HEK293T (cell line): ENCODE measurements around the gene PRDM8.

ENCODE experiments used
- CTCF ChIA-PET: fragments of 350-600 bp; formaldehyde crosslinking; extraction: SDS; loops from one replicate; lab custom pipeline; 2021; ENCODE audit warnings: antibody characterized with exemption, inconsistent platforms; lab: Yijun Ruan, JAX
- POLR2A ChIA-PET: fragments of 350-600 bp; formaldehyde crosslinking; extraction: SDS; loops from one replicate; lab custom pipeline; 2020; ENCODE audit warnings: antibody characterized with exemption, inconsistent platforms; lab: Yijun Ruan, JAX
- DNase-seq: peaks from one replicate; pipeline ENCODE4 v3.0.0; 2012; ENCODE audit warnings: mixed read lengths; ENCODE audit errors: extremely low spot score
- ARNT ChIP-seq: fragments of 450-650 bp; IDR thresholded peaks from 2 replicates; pipeline ENCODE4 v1.6.1; 2017; ENCODE audit warnings: mild to moderate bottlenecking
- BHLHE40 ChIP-seq: fragments of 450-650 bp; IDR thresholded peaks from 2 replicates; pipeline ENCODE4 v1.6.1; 2016; ENCODE audit warnings: mild to moderate bottlenecking, moderate library complexity, borderline replicate concordance
- CTBP1 ChIP-seq: fragments of 450-650 bp; IDR thresholded peaks from 2 replicates; pipeline ENCODE4 v1.6.1; 2016; ENCODE audit warnings: borderline replicate concordance
- ELF4 ChIP-seq: fragments of 450-650 bp; IDR thresholded peaks from 2 replicates; pipeline ENCODE4 v1.6.1; 2017; ENCODE audit warnings: antibody characterized with exemption
- FOXA1 ChIP-seq: fragments of 450-650 bp; IDR thresholded peaks from 2 replicates; pipeline ENCODE4 v1.6.1; 2016; ENCODE audit warnings: mild to moderate bottlenecking
- FOXK2 ChIP-seq: fragments of 450-650 bp; IDR thresholded peaks from 2 replicates; pipeline ENCODE4 v1.6.1; 2016; ENCODE audit warnings: mild to moderate bottlenecking
- FOXM1 ChIP-seq: fragments of 450-650 bp; IDR thresholded peaks from 2 replicates; pipeline ENCODE4 v1.6.1; 2017; ENCODE audit warnings: mild to moderate bottlenecking, borderline replicate concordance
- HDGF ChIP-seq: fragments of 450-650 bp; IDR thresholded peaks from 2 replicates; pipeline ENCODE4 v1.6.1; 2017; ENCODE audit warnings: antibody characterized with exemption, borderline replicate concordance
- L3MBTL2 ChIP-seq: fragments of 450-650 bp; conservative IDR thresholded peaks from 2 replicates; pipeline ENCODE4 v1.6.1; 2016; ENCODE audit warnings: mild to moderate bottlenecking
- LEF1 ChIP-seq: fragments of 450-650 bp; IDR thresholded peaks from 2 replicates; pipeline ENCODE4 v1.6.1; 2017; ENCODE audit warnings: mild to moderate bottlenecking, borderline replicate concordance
- NFRKB ChIP-seq: fragments of 450-650 bp; IDR thresholded peaks from 2 replicates; pipeline ENCODE4 v1.6.1; 2016; ENCODE audit warnings: mild to moderate bottlenecking, moderate library complexity
- SP1 ChIP-seq: fragments of 450-650 bp; IDR thresholded peaks from 2 replicates; pipeline ENCODE4 v1.6.1; 2017
- SUZ12 ChIP-seq: fragments of 450-650 bp; IDR thresholded peaks from 2 replicates; pipeline ENCODE4 v1.6.1; 2016; ENCODE audit warnings: mild to moderate bottlenecking
- TARDBP ChIP-seq: fragments of 450-650 bp; IDR thresholded peaks from 2 replicates; pipeline ENCODE4 v1.6.1; 2016
- ZNF384 ChIP-seq: fragments of 450-650 bp; IDR thresholded peaks from 2 replicates; pipeline ENCODE4 v1.6.1; 2016
- TF ChIP-seq, protein P1 (sequence below): fragments of 450-650 bp; IDR thresholded peaks from 2 replicates; pipeline ENCODE4 v1.6.1; 2016

Gene PRDM8

DNA sequence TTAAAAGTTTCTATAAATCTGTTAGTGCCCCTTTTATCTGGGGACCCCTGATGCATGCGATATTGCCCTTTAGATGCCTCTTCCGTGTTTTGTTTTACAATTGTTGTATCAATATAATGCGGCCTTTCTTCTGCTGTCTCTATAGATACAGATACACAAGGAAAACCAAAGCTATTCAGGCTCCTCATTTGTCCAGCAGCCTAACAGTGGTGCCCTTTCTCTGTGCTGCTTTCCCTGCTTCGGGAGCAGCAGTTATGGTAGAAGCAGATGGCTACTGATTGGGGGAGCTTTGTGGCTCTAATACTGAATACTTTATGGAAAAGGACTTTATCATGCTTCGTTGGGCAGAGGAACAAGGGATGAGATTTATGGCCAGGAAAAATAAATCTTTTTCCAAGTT, 10.6 kb upstream of the PRDM8 start:
- ChIA-PET POLR2A (no interaction called here), CTCF (interaction anchor here (0.7 to 1.2 kb wide), 3 partner anchors 10 to 56 kb away, joined by 3 to 6 read pairs (median 4); no protein-coding TSS in a partner anchor)
- no peak for TF ChIP-seq L3MBTL2
- no peak for DNase-seq

DNA sequence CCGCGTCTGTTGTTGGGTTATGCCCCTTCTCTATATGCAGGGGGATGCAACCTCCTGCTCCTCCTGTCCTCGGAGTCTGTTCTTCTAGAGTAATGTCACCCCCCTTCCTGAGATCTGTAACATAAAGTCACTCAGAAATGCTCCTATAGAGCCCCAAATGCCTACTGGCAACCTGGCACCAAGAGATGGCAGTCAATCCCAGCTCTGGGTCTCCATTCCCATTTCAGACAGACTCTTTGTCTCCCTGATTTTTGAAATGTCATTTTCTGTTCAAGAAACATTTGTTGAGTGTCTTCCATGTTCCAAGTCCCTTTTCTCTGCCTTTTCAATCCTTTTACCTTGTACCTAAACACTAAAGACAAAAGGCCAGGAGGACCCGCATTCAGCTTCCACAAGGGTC, 9.6 kb upstream of the PRDM8 start:
- ChIA-PET CTCF (interaction anchor here (0.6 to 1.2 kb wide), 3 partner anchors 21 to 156 kb away, joined by 3 to 4 read pairs (median 3); no protein-coding TSS in a partner anchor), POLR2A (no interaction called here)
- TF ChIP-seq ARNT (no peak), SUZ12 (no peak), LEF1 (no peak), FOXA1 (no peak), FOXK2 (no peak), SP1 (no peak), ZNF384 (no peak), BHLHE40 (no peak), CTBP1 (no peak), HDGF (no peak), ELF4 (no peak)
- no peak for DNase-seq

DNA sequence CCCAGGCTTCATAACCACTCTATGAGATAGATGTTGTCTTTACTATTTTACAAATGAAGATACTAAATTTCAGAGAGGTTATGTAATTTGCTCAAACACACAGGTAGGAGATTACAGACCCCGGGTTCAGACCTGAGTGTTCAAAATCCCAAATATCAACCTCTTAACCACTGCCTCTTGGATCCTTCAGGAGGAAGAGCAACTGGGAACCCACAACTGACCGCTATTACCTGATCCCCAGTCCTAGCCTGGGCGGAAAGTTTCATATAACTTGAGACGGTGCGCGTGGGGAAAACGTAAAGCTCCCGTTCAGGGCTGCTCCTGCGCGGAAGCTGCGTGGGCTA, 8.9 kb upstream of the PRDM8 start:
- TF ChIP-seq HDGF (no peak), NFRKB (no peak), BHLHE40 (no peak), FOXA1 (no peak), L3MBTL2 (no peak), ZNF384 (no peak), CTBP1 (no peak), LEF1 (no peak), ARNT (no peak), FOXM1 (no peak), TARDBP (no peak), SP1 (no peak), ELF4 (no peak), FOXK2 (no peak), SUZ12 (no peak)
- TF ChIP-seq, protein P1, sequence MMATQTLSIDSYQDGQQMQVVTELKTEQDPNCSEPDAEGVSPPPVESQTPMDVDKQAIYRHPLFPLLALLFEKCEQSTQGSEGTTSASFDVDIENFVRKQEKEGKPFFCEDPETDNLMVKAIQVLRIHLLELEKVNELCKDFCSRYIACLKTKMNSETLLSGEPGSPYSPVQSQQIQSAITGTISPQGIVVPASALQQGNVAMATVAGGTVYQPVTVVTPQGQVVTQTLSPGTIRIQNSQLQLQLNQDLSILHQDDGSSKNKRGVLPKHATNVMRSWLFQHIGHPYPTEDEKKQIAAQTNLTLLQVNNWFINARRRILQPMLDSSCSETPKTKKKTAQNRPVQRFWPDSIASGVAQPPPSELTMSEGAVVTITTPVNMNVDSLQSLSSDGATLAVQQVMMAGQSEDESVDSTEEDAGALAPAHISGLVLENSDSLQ = no peak
- DNase-seq = no peak
- ChIA-PET CTCF (interaction anchor here (1.2 kb wide), 1 partner anchor 24 kb away, joined by 3 read pairs; no protein-coding TSS in a partner anchor), POLR2A (no interaction called here)

DNA sequence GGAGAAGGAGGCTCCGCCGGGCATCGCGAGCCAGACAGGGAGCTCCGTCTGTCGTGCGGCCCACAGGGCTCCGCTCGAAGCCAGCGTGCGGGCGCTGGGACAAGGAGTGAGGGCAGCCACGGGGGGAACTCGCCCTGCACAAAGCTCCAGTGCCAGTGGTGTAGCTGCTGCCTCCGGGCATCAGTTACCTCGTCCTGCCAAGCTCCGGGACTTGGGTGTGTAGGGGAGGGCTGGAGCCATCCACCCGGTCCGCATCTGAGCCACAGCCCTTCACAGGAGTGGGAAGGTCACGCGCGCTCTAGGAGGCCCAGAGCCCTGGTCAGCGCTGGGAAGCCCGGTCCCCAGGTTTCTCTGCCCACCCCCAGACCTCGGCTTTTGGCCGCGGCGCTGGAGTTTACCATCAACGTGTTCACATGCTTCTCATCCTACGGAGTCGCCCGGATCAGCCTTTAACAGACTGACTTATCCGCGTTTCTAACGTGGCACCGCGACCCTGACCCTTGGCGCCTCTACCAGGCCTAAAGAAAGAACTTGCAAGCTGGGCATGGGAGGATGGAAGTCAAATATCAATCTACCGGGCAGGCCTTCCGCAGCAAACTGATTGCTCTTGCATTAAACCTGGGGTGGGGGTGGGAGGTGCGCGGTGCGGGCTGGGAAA, 8.4 kb upstream of the PRDM8 start:
- ChIA-PET POLR2A (no interaction called here), CTCF (interaction anchor here (1.2 kb wide), 1 partner anchor 24 kb away, joined by 3 read pairs; no protein-coding TSS in a partner anchor)
- TF ChIP-seq BHLHE40 (no peak), FOXK2 (no peak), CTBP1 (no peak), TARDBP (no peak), SUZ12 (no peak), ZNF384 (no peak), NFRKB (no peak), LEF1 (no peak), ELF4 (no peak), ARNT (no peak), SP1 (no peak), L3MBTL2 (no peak), HDGF (no peak), FOXA1 (no peak), FOXM1 (no peak)
- TF ChIP-seq, protein P1 = no peak
- DNase-seq = no peak

DNA sequence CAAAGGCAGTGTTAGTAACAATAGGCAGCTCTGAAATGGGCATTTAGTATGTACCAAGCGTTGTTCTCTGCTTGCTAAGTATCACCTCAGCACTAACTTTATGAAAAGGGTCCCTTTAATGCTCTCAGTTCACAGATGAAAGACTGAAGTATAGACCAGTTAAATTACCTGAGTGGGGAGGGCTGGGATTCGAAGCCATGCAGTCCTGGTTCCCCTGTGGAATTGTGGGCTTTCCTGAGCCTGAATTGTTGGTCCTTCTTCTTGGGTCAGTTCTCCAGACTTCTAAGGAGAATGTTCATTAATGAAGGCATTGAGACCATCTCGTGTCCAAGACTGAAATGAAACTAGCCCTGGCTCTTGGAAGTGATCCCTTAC, 7.7 kb upstream of the PRDM8 start:
- POLR2A ChIA-PET = no interaction called here
- DNase-seq = no peak
- CTCF ChIA-PET = no interaction called here
- TF ChIP-seq FOXM1 (no peak), ELF4 (no peak), FOXK2 (no peak), TARDBP (no peak), NFRKB (no peak), L3MBTL2 (no peak), SUZ12 (no peak), ZNF384 (no peak), HDGF (no peak), BHLHE40 (no peak), SP1 (no peak), LEF1 (no peak), CTBP1 (no peak), FOXA1 (no peak), ARNT (no peak)
- TF ChIP-seq, protein P1 = no peak
